ENCODE results near the gene CSTB.

CSTB gene

GRCh38 chr21:43797925-43798715 lies 22.0 kb upstream of the CSTB start:
- in situ Hi-C loops (cut with MboI; ENCODE audit: low pct_unique_long_range_greater_than_20kb, low sequenced_read_pairs) = no loop called here
- DNase-seq = no peak

GRCh38 chr21:43797415-43797814 lies 21.3 kb upstream of the CSTB start:
- in situ Hi-C loops (cut with MboI; ENCODE audit: low pct_unique_long_range_greater_than_20kb, low sequenced_read_pairs) = no loop called here
- no peak for DNase-seq

GRCh38 chr21:43794857-43795256 lies 18.7 kb upstream of the CSTB start:
- DNase-seq = no peak
- in situ Hi-C loops (cut with MboI; ENCODE audit: low pct_unique_long_range_greater_than_20kb, low sequenced_read_pairs) = no loop called here

GRCh38 chr21:43794311-43794710 lies 18.2 kb upstream of the CSTB start:
- no peak for DNase-seq
- in situ Hi-C loops (cut with MboI; ENCODE audit: low pct_unique_long_range_greater_than_20kb, low sequenced_read_pairs) = no loop called here

GRCh38 chr21:43793243-43793642 lies 17.1 kb upstream of the CSTB start:
- no peak for DNase-seq
- in situ Hi-C loops (cut with MboI; ENCODE audit: low pct_unique_long_range_greater_than_20kb, low sequenced_read_pairs) = no loop called here

- in situ Hi-C loops (cut with MboI; ENCODE audit: low pct_unique_long_range_greater_than_20kb, low sequenced_read_pairs) = no loop called here
- DNase-seq = no peak
Observed at GRCh38 chr21:43792406-43792805, 16.3 kb upstream of the CSTB start.

GRCh38 chr21:43790010-43790524 lies 14.0 kb upstream of the CSTB start:
- in situ Hi-C loops (cut with MboI; ENCODE audit: low pct_unique_long_range_greater_than_20kb, low sequenced_read_pairs) = no loop called here
- no peak for DNase-seq

GRCh38 chr21:43789276-43790009 lies 13.3 kb upstream of the CSTB start, which contains the start of gene RRP1:
Gene RRP1, plus strand, starts transcription at chr21:43789577. Its CDS starts 53 bp downstream, at chr21:43789630.
- DNase-seq = peak; percentile 95
- in situ Hi-C loops (cut with MboI; ENCODE audit: low pct_unique_long_range_greater_than_20kb, low sequenced_read_pairs) = no loop called here

- no peak for DNase-seq
- in situ Hi-C loops (cut with MboI; ENCODE audit: low pct_unique_long_range_greater_than_20kb, low sequenced_read_pairs) = no loop called here
Observed at GRCh38 chr21:43786807-43787440, 10.8 kb upstream of the CSTB start.

- no peak for DNase-seq
- in situ Hi-C loops (cut with MboI; ENCODE audit: low pct_unique_long_range_greater_than_20kb, low sequenced_read_pairs) = no loop called here
Observed at GRCh38 chr21:43786300-43786806, 10.2 kb upstream of the CSTB start.

- DNase-seq = no peak
- in situ Hi-C loops (cut with MboI; ENCODE audit: low pct_unique_long_range_greater_than_20kb, low sequenced_read_pairs) = no loop called here
Observed at GRCh38 chr21:43785134-43785533, 9.0 kb upstream of the CSTB start.

- in situ Hi-C loops (cut with MboI; ENCODE audit: low pct_unique_long_range_greater_than_20kb, low sequenced_read_pairs) = no loop called here
- no peak for DNase-seq
Observed at GRCh38 chr21:43783098-43783700, 7.1 kb upstream of the CSTB start.

GRCh38 chr21:43782431-43783097 lies 6.5 kb upstream of the CSTB start:
- in situ Hi-C loops (cut with MboI; ENCODE audit: low pct_unique_long_range_greater_than_20kb, low sequenced_read_pairs) = no loop called here

GRCh38 chr21:43781846-43782245 lies 5.7 kb upstream of the CSTB start:
- no peak for DNase-seq
- in situ Hi-C loops (cut with MboI; ENCODE audit: low pct_unique_long_range_greater_than_20kb, low sequenced_read_pairs) = no loop called here

More at GRCh38 chr21:43782431-43783097, 6.5 kb upstream of the CSTB start:
- DNase-seq = no peak

- in situ Hi-C loops (cut with MboI; ENCODE audit: low pct_unique_long_range_greater_than_20kb, low sequenced_read_pairs) = no loop called here
- no peak for DNase-seq
Observed at GRCh38 chr21:43779660-43780059, 3.6 kb upstream of the CSTB start.

- in situ Hi-C loops (cut with MboI; ENCODE audit: low pct_unique_long_range_greater_than_20kb, low sequenced_read_pairs) = no loop called here
- DNase-seq = peak; percentile 33
Observed at GRCh38 chr21:43778469-43779335, 2.6 kb upstream of the CSTB start.

GRCh38 chr21:43777953-43778352 lies 1.8 kb upstream of the CSTB start:
- in situ Hi-C loops (cut with MboI; ENCODE audit: low pct_unique_long_range_greater_than_20kb, low sequenced_read_pairs) = no loop called here
- DNase-seq = no peak

- no peak for DNase-seq
- in situ Hi-C loops (cut with MboI; ENCODE audit: low pct_unique_long_range_greater_than_20kb, low sequenced_read_pairs) = no loop called here
Observed at GRCh38 chr21:43775190-43775589, 918 bp downstream of the CSTB start.

Measured in KBM-7 (cell line).